Measurements from ENCODE around the gene ZIC5. TPM values are rescaled to one million over a fixed set of nuclear protein-coding genes. Genes with fewer than 3 reads are reported as not detected.

The ZIC5 gene
- total and polyA plus RNA-seq, 4 donors = 5.7 to 30.5 (median 8.8) TPM

- Histone ChIP-seq H3K4me3 (ENCODE audit: low read depth, low read length) (no peak overlapping the region), H3K27me3 (ENCODE audit: control insufficient read depth, insufficient read depth, low read length) (peaks cover 97% of the 10 kb centered on the region), H3K27ac (ENCODE audit: low read depth, low read length) (peak overlapping the region; percentile 92), H3K4me1 (ENCODE audit: control insufficient read depth, insufficient read depth, low read length) (peaks cover 30% of the 10 kb centered on the region), H3K9me3 (ENCODE audit: control insufficient read depth, insufficient read depth, low read length) (no peaks in the 10 kb centered on the region), H3K36me3 (ENCODE audit: control insufficient read depth, insufficient read depth, low read length) (peaks cover 5% of the 10 kb centered on the region)
- DNase-seq (ENCODE audit: low read depth in 4 of 6, low spot score in 6 of 6) = peak in 4 of 6 donors; percentile 11 to 52 (median 24)
- no CpG with 5 or more reads among the region's 1 CpG for WGBS (ENCODE audit: insufficient coverage)
Observed at GRCh38 chr13:99994638-99995020, 23.1 kb upstream of the ZIC5 start.

DNA sequence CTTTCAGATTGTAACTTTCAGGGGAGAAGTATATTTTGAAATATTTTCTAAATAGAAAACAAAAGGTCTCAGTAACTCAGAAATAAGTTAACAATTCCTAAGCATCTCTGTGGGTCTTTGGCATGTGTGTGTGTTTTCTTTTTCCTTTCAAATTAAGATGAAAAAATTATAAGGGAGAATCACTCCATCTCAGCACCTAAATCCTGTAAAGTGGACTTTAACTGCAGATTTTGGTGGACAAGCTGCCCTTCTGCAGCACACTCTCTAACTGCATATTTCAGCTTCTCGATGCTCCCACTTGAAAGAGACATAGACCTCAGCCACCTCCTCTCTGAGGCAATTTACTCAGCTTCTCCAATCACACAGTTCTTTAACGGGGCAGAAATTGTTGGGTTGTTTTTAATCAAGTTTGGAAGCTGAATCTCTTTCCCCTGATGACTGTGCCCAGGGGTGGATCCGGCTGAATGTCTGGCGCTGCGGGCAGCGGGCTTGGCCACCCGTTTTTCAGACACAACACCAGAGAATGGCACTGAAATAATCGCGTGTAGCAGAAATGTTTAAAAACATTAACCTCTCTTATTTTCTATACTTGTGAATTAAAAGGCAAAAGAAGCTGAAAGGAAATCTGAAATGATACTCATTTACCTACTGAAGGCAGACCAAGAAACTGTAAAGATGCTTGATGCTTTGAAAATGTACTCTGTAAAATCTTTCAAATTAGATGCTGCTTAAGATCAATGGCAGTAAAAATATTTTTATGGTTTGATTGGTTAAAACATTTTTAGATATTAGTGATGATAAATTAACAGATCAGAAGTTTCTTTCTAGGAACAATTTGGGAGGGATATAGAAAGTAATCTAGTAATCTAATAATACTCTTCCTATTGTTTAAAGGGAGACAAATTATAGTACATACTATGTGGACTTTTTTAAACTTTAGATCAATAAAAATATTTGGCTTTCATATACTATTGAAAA lies 22.4 kb upstream of the ZIC5 start:
- peak in 5 of 6 donors; percentile 9 to 52 (median 41) for DNase-seq (ENCODE audit: low read depth in 4 of 6, low spot score in 6 of 6)
- Histone ChIP-seq H3K4me3 (ENCODE audit: low read depth, low read length) (no peak overlapping the region), H3K9me3 (ENCODE audit: control insufficient read depth, insufficient read depth, low read length) (no peaks in the 10 kb centered on the region), H3K36me3 (ENCODE audit: control insufficient read depth, insufficient read depth, low read length) (peaks cover 6% of the 10 kb centered on the region), H3K4me1 (ENCODE audit: control insufficient read depth, insufficient read depth, low read length) (peaks cover 37% of the 10 kb centered on the region), H3K27ac (ENCODE audit: low read depth, low read length) (peak overlapping the region; percentile 92), H3K27me3 (ENCODE audit: control insufficient read depth, insufficient read depth, low read length) (peaks cover 100% of the 10 kb centered on the region)
- no CpG with 5 or more reads among the region's 9 CpGs for WGBS (ENCODE audit: insufficient coverage)

GRCh38 chr13:99992949-99993351 lies 21.4 kb upstream of the ZIC5 start:
- H3K4me3 ChIP-seq (ENCODE audit: low read depth, low read length) = no peak overlapping the region
- peaks cover 100% of the 10 kb centered on the region for H3K27me3 ChIP-seq (ENCODE audit: control insufficient read depth, insufficient read depth, low read length)
- peaks cover 38% of the 10 kb centered on the region for H3K4me1 ChIP-seq (ENCODE audit: control insufficient read depth, insufficient read depth, low read length)
- no peaks in the 10 kb centered on the region for H3K9me3 ChIP-seq (ENCODE audit: control insufficient read depth, insufficient read depth, low read length)
- DNase-seq (ENCODE audit: low read depth in 4 of 6, low spot score in 6 of 6) = peak in 2 of 6 donors; percentile 7 to 41
- WGBS (ENCODE audit: insufficient coverage) = no CpG with 5 or more reads among the region's 3 CpGs
- H3K27ac ChIP-seq (ENCODE audit: low read depth, low read length) = peak overlapping the region; percentile 92
- peaks cover 7% of the 10 kb centered on the region for H3K36me3 ChIP-seq (ENCODE audit: control insufficient read depth, insufficient read depth, low read length)

DNA sequence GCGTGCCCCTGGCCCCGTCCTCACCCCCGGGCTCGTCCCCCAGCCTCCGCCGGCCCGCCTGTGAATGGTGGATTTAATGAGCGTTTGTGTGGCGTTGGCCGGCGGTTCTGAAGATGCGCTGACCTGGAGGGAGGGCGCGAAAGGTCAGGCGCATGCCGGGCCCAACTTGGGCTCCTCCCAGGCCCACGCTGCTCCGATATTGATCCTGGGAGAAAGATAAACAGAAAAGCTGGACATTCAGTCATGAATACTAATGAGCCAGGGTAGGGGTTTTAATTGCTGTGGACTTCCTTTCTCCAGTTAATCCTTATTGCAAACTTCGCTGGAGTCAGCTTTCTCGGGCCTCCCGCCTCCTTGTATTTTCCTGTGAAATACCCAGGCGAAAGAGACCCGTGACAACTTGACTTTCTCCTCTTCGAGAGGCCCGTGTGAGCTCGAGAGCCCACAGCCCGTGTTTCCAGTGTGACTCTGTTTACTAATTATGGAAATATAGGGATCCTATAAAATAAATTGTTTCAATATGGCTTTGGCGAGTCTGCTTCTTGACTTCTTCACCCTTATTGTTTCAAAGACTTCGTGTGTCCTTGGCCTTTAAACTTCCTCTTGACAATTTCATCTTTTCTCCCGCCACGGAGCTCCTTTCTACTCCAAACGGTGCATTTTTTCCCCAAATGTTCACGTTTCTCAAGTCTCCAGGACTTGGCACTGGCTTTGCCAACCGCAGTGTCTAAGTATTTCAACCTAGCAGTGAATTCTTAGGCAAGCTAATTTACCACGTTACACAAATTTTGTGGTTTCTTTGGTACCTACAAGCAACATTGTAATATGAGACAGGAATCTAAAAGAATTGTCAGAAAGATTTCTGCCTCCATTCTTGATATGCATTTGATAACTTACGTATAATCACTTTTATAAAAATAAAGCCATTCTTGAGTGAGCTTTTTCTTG lies 20.5 kb upstream of the ZIC5 start:
- peak overlapping the region; percentile 92 for H3K27ac ChIP-seq (ENCODE audit: low read depth, low read length)
- peaks cover 10% of the 10 kb centered on the region for H3K36me3 ChIP-seq (ENCODE audit: control insufficient read depth, insufficient read depth, low read length)
- 19% methylated on average over 24 of the region's 36 CpGs for WGBS (ENCODE audit: insufficient coverage)
- H3K4me3 ChIP-seq (ENCODE audit: low read depth, low read length) = no peak overlapping the region
- H3K4me1 ChIP-seq (ENCODE audit: control insufficient read depth, insufficient read depth, low read length) = peaks cover 35% of the 10 kb centered on the region
- H3K27me3 ChIP-seq (ENCODE audit: control insufficient read depth, insufficient read depth, low read length) = peaks cover 100% of the 10 kb centered on the region
- DNase-seq (ENCODE audit: low read depth in 4 of 6, low spot score in 6 of 6) = peak in 5 of 6 donors; percentile 7 to 74 (median 36)
- no peaks in the 10 kb centered on the region for H3K9me3 ChIP-seq (ENCODE audit: control insufficient read depth, insufficient read depth, low read length)

DNA sequence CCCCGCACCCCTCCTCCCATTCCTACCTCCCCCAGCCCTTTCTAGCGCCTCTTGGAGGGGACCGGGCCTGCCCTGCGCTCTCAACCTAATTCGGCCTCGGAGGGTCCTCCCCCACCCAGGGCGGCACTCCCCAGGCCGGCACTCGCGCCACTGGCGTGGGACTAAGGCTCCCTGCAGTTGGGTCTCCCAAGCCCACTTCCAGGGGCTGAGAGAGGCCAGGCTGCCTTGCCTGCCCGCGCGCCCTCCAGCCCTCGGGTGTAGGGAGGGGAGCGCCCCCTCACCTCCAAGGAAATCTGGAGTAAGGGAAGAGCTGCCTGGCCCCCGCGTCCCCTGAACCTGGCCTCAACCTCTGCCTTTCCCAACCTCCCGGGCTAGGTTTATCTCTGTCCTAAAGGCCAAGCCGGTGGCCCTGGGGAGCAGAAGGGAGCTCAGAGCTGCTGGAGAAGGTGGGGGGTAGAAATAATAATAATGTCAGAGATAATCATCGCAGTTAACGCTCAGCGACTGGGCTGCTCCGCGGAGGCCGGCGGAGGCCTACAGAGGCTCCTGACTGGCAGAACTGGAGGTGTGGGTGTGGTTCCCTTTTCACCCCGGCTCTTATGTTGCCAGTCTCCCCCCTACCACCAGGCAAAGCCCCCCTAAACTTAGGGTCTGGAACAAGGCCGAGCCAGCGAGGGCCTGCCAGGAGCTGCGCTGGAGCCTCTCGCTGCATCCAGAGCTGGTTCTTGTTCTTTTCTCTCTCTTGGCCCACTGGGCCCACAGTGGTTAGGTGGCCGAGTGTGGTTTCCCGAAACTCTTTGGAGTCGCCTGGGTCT lies 19.7 kb upstream of the ZIC5 start:
- no peak for DNase-seq (ENCODE audit: low read depth in 4 of 6, low spot score in 6 of 6)
- Histone ChIP-seq H3K27ac (ENCODE audit: low read depth, low read length) (peak overlapping the region; percentile 92), H3K4me3 (ENCODE audit: low read depth, low read length) (peak overlapping the region; percentile 14)

DNA sequence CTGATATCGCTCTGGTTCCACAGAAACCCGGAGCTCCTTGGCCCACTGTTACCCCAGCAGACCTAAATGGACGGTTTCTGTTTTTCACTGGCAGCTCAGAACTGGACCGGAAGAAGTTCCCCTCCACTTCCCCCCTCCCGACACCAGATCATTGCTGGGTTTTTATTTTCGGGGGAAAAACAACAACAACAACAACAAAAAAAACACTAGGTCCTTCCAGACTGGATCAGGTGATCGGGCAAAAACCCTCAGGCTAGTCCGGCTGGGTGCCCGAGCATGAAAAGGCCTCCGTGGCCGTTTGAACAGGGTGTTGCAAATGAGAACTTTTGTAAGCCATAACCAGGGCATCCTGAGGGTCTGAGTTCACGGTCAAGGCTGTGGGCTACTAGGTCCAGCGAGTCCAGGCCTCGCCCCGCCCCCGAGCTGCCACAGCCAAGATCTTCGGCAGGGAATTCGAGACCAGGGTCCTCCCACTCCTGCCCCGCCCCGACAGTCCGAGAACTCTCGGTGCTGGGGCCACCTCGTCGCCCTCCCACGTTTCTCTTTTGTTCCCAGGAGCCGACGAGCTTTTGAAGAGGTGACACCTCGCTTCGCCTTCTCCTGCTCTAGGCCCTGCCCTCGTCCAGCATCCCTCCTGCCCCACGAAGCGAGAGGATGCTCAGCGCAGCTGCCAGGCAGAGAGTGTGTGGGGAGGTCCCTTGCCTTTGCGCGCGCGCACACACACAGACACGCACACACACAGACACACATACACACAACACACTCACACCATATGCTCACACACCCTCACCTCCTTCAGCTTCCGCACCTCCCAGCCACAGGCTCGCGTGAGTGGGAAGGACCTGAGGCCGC lies 18.8 kb upstream of the ZIC5 start:
- H3K36me3 ChIP-seq (ENCODE audit: control insufficient read depth, insufficient read depth, low read length) = peaks cover 10% of the 10 kb centered on the region
- peak overlapping the region; percentile 92 for H3K27ac ChIP-seq (ENCODE audit: low read depth, low read length)
- peaks cover 31% of the 10 kb centered on the region for H3K4me1 ChIP-seq (ENCODE audit: control insufficient read depth, insufficient read depth, low read length)
- H3K4me3 ChIP-seq (ENCODE audit: low read depth, low read length) = peak overlapping the region; percentile 32
- H3K27me3 ChIP-seq (ENCODE audit: control insufficient read depth, insufficient read depth, low read length) = peaks cover 100% of the 10 kb centered on the region
- peak in 4 of 6 donors; percentile 2 to 69 (median 26) for DNase-seq (ENCODE audit: low read depth in 4 of 6, low spot score in 6 of 6)
- 27% methylated on average over 33 of the region's 42 CpGs for WGBS (ENCODE audit: insufficient coverage)
- no peaks in the 10 kb centered on the region for H3K9me3 ChIP-seq (ENCODE audit: control insufficient read depth, insufficient read depth, low read length)

More for the DNA sequence above, 19.7 kb upstream of the ZIC5 start:
- Histone ChIP-seq H3K9me3 (ENCODE audit: control insufficient read depth, insufficient read depth, low read length) (no peaks in the 10 kb centered on the region), H3K27me3 (ENCODE audit: control insufficient read depth, insufficient read depth, low read length) (peaks cover 100% of the 10 kb centered on the region), H3K36me3 (ENCODE audit: control insufficient read depth, insufficient read depth, low read length) (peaks cover 10% of the 10 kb centered on the region), H3K4me1 (ENCODE audit: control insufficient read depth, insufficient read depth, low read length) (peaks cover 31% of the 10 kb centered on the region)
- 26% methylated on average over 26 of the region's 35 CpGs for WGBS (ENCODE audit: insufficient coverage)

DNA sequence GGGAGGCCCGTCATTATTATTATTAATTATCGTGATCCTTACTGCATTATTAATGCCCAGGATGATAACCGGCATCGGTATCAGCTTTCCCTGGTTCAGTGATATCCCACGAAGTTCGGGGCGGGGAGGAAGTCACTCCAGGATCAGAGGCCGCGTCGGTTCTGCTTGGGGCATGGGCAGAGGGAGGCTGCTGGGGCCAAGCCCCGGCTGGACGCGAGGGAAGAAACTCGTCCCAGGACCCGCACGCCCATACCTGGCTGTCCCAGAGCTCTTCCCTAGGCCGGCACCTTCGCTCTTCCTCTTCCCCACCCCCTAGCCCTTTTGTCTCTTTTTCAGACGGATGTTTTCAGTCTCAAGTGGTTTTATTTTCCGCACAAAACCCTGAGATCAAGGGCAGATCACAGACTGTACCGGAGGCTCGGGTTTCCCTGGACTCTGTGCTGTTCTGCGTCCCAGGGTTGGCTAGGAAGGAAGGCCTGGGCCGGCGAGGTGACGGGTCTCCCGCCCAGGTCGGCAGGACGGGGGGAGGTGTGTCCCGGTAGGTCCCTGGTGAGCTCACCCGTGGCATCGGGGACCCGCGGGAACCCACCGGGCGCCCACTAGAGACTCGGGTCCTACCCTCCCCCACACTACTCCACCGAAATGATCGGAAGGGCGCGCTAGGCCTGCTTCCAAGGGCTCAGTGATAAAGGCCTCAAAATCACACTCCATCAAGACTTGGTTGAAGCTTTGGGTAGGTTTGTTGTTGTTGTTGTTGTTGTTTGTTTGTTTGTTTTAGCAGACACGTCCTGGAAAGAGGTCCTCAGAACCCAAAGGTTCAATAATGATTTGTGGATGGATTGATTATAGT lies 17.9 kb upstream of the ZIC5 start:
- 23% methylated on average over 30 of the region's 42 CpGs for WGBS (ENCODE audit: insufficient coverage)
- Histone ChIP-seq H3K9me3 (ENCODE audit: control insufficient read depth, insufficient read depth, low read length) (no peaks in the 10 kb centered on the region), H3K27ac (ENCODE audit: low read depth, low read length) (peak overlapping the region; percentile 92), H3K4me1 (ENCODE audit: control insufficient read depth, insufficient read depth, low read length) (peaks cover 38% of the 10 kb centered on the region), H3K27me3 (ENCODE audit: control insufficient read depth, insufficient read depth, low read length) (peaks cover 99% of the 10 kb centered on the region), H3K36me3 (ENCODE audit: control insufficient read depth, insufficient read depth, low read length) (peaks cover 17% of the 10 kb centered on the region), H3K4me3 (ENCODE audit: low read depth, low read length) (peak overlapping the region; percentile 32)
- peak in 3 of 6 donors; percentile 9 to 58 (median 12) for DNase-seq (ENCODE audit: low read depth in 4 of 6, low spot score in 6 of 6)
